ENCODE measurements around the gene PDCD4.

DNA sequence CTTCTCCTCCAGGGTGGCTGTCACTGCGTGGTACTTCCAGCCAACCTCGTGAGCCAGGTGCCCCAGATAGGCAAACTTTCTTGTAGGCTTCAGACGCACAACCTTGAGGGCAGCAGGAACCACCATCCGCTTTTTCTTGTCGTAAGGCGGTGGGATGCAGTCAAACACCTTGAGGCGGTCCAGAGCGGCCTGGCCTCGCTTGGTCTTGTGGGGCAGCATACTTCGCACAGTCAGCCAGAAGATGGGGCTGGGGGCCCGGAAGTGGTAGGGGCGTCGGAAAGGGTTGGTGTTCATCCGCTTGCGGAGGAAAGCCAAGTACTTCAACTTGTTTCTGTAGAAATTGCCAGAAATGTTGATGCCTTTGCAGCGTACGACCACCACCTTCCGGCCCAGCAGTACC is 65.0 kb downstream of the PDCD4 start:
- TF ChIP-seq, protein P1, sequence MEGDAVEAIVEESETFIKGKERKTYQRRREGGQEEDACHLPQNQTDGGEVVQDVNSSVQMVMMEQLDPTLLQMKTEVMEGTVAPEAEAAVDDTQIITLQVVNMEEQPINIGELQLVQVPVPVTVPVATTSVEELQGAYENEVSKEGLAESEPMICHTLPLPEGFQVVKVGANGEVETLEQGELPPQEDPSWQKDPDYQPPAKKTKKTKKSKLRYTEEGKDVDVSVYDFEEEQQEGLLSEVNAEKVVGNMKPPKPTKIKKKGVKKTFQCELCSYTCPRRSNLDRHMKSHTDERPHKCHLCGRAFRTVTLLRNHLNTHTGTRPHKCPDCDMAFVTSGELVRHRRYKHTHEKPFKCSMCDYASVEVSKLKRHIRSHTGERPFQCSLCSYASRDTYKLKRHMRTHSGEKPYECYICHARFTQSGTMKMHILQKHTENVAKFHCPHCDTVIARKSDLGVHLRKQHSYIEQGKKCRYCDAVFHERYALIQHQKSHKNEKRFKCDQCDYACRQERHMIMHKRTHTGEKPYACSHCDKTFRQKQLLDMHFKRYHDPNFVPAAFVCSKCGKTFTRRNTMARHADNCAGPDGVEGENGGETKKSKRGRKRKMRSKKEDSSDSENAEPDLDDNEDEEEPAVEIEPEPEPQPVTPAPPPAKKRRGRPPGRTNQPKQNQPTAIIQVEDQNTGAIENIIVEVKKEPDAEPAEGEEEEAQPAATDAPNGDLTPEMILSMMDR (conservative IDR thresholded peaks at IDR 0.05; ENCODE audit: low read depth, low read length), result no peak
- TF ChIP-seq EZH2 (IDR thresholded peaks at IDR 0.05; ENCODE audit: low read length, unreplicated experiment) (no peak), EZH2phosphoT487 (IDR thresholded peaks at IDR 0.05; ENCODE audit: borderline replicate concordance, low read length) (no peak)
